Neuronal stem cell (in vitro differentiated cells): ENCODE measurements around the gene TYW1B.
"Not testable (repeated sequence)": the region's sequence is repeated elsewhere in the genome, so short reads cannot be mapped to it uniquely, and the experiment has no call there.

Source experiments
- DNase-seq: peaks from one replicate; pipeline ENCODE4 v3.0.0-alpha.2; 2013; ENCODE audit warnings: low spot score
- H2AFZ ChIP-seq: one replicate; pipeline ENCODE4 v1.6.1; 2013; ENCODE audit warnings: mild to moderate bottlenecking, low read length, inconsistent platforms
- H2AK5ac ChIP-seq: 2 replicates; pipeline ENCODE4 v1.6.1; 2013; ENCODE audit warnings: low read depth, mild to moderate bottlenecking, inconsistent platforms, low read length, moderate library complexity, mixed read lengths
- H2BK120ac ChIP-seq: 2 replicates; pipeline ENCODE4 v1.6.1; 2013; ENCODE audit warnings: low read depth, mild to moderate bottlenecking, inconsistent platforms, low read length, moderate library complexity, mixed read lengths
- H2BK12ac ChIP-seq: one replicate; pipeline ENCODE4 v1.6.1; 2013; ENCODE audit warnings: low read length, inconsistent platforms
- H2BK15ac ChIP-seq: 2 replicates; pipeline ENCODE4 v1.6.1; 2013; ENCODE audit warnings: mild to moderate bottlenecking, low read length, inconsistent platforms, mixed read lengths
- H2BK5ac ChIP-seq: one replicate; pipeline ENCODE4 v1.6.1; 2013; ENCODE audit warnings: inconsistent platforms, mild to moderate bottlenecking, low read length, moderate library complexity
- H3K14ac ChIP-seq: one replicate; pipeline ENCODE4 v1.6.1; 2013; ENCODE audit warnings: low read length, inconsistent platforms
- H3K18ac ChIP-seq: 2 replicates; pipeline ENCODE4 v1.6.1; 2013; ENCODE audit warnings: low read length, inconsistent platforms
- H3K23ac ChIP-seq: 2 replicates; pipeline ENCODE4 v1.6.1; 2013; ENCODE audit warnings: low read depth, mild to moderate bottlenecking, mixed read lengths, low read length, inconsistent platforms; ENCODE audit not compliant: poor library complexity
- H3K27ac ChIP-seq: replicated peaks from 3 replicates; pipeline ENCODE4 v1.5.1; 2013; ENCODE audit warnings: low read length, inconsistent platforms
- H3K27me3 ChIP-seq, 3 experiments: 2 replicates each; pipeline ENCODE4 v1.6.1; 2013; ENCODE audit warnings: low read length in 3 of 3, mild to moderate bottlenecking in 2 of 3, inconsistent platforms in 1 of 3, low read depth in 1 of 3, mixed read lengths in 1 of 3, moderate library complexity in 1 of 3; ENCODE audit not compliant: control insufficient read depth in 3 of 3, insufficient read depth in 3 of 3
- H3K36me3 ChIP-seq, 2 donors: replicated peaks in 1 of 2; 2 replicates each; pipeline ENCODE4 v1.6.1; 2013; ENCODE audit warnings: low read length in 2 of 2; ENCODE audit not compliant: control insufficient read depth in 2 of 2, insufficient read depth in 2 of 2
- H3K4ac ChIP-seq: 2 replicates; pipeline ENCODE4 v1.6.1; 2013; ENCODE audit warnings: inconsistent platforms, mild to moderate bottlenecking, low read length, moderate library complexity
- H3K4me1 ChIP-seq, 2 donors: 1 replicate in 1 of 2; 2 replicates in 1 of 2; pipeline ENCODE4 v1.6.1; 2013; ENCODE audit warnings: low read length in 2 of 2, low read depth in 1 of 2; ENCODE audit not compliant: control insufficient read depth in 2 of 2, insufficient read depth in 1 of 2
- H3K4me2 ChIP-seq: one replicate; pipeline ENCODE4 v1.6.1; 2013; ENCODE audit warnings: mild to moderate bottlenecking, low read length, inconsistent platforms; ENCODE audit not compliant: insufficient read depth, poor library complexity, severe bottlenecking
- H3K4me3 ChIP-seq, 2 donors: 2 replicates each; pipeline ENCODE4 v1.5.1; 2013; ENCODE audit warnings: low read length in 2 of 2, mild to moderate bottlenecking in 2 of 2, inconsistent platforms in 1 of 2, moderate library complexity in 1 of 2
- H3K79me1 ChIP-seq: one replicate; pipeline ENCODE4 v1.6.1; 2013; ENCODE audit warnings: low read depth, mild to moderate bottlenecking, inconsistent platforms, low read length, moderate library complexity
- H3K9ac ChIP-seq: one replicate; pipeline ENCODE4 v1.6.1; 2013; ENCODE audit warnings: mild to moderate bottlenecking, low read depth, low read length, inconsistent platforms; ENCODE audit not compliant: poor library complexity
- H3K9me3 ChIP-seq, 2 donors: replicated peaks in 1 of 2; 2 replicates each; pipeline versions ENCODE3 to v1.6.1; 2013; ENCODE audit warnings: low read length in 2 of 2, mild to moderate bottlenecking in 2 of 2, inconsistent platforms in 1 of 2, low read depth in 1 of 2, mixed read lengths in 1 of 2, moderate library complexity in 1 of 2; ENCODE audit not compliant: control insufficient read depth in 2 of 2, insufficient read depth in 1 of 2
- H4K8ac ChIP-seq: one replicate; pipeline ENCODE4 v1.6.1; 2013; ENCODE audit warnings: low read depth, mild to moderate bottlenecking, inconsistent platforms, low read length, moderate library complexity
- H4K91ac ChIP-seq: one replicate; pipeline ENCODE4 v1.6.1; 2013; ENCODE audit warnings: low read length, low read depth, mild to moderate bottlenecking, inconsistent platforms; ENCODE audit not compliant: poor library complexity
- WGBS, 2 donors: extraction: QIAGEN DNeasy Blood & Tissue Kit; methylation state at CpG; one replicate each; pipeline ENCODE4 v1.1.7; 2013; ENCODE audit warnings: missing lambda C conversion rate in 2 of 2, mixed read lengths in 1 of 2; ENCODE audit not compliant: insufficient read length in 2 of 2, insufficient replicate concordance in 1 of 2; ENCODE audit errors: extremely low coverage in 2 of 2; 5-methylcytosine and 5-hydroxymethylcytosine counted together

The TYW1B gene

GRCh38 chr7:72626428-72627011, 201.5 kb downstream of the TYW1B start:
- H2BK15ac ChIP-seq, H3K9me3 ChIP-seq, H3K18ac ChIP-seq, H3K4me2 ChIP-seq, H2BK5ac ChIP-seq, H3K36me3 ChIP-seq, H3K23ac ChIP-seq, H2BK12ac ChIP-seq, H3K4me1 ChIP-seq, H2AK5ac ChIP-seq, H3K9ac ChIP-seq, H3K27ac ChIP-seq, H3K4me3 ChIP-seq, H2BK120ac ChIP-seq, H2AFZ ChIP-seq, H3K4ac ChIP-seq, H3K79me1 ChIP-seq, DNase-seq, H3K14ac ChIP-seq, H4K8ac ChIP-seq, H4K91ac ChIP-seq, H3K27me3 ChIP-seq: not testable (repeated sequence)
- WGBS, 2 donors: no CpG with 5 or more reads among the region's 7 CpGs

- not testable (repeated sequence) for H3K4ac ChIP-seq, H2AFZ ChIP-seq, H3K9me3 ChIP-seq, H3K18ac ChIP-seq, H3K4me2 ChIP-seq, H4K91ac ChIP-seq, H2BK120ac ChIP-seq, H2AK5ac ChIP-seq, DNase-seq, H2BK15ac ChIP-seq, H3K79me1 ChIP-seq, H3K27me3 ChIP-seq, H2BK5ac ChIP-seq, H3K14ac ChIP-seq, H3K4me3 ChIP-seq, H3K23ac ChIP-seq, H3K27ac ChIP-seq, H3K36me3 ChIP-seq, H3K9ac ChIP-seq, H3K4me1 ChIP-seq, H4K8ac ChIP-seq, H2BK12ac ChIP-seq
- no CpG with 5 or more reads among the region's 4 CpGs for WGBS, 2 donors
Measured at GRCh38 chr7:72625721-72626423, 202.1 kb downstream of the TYW1B start.

GRCh38 chr7:72622532-72622931, 205.5 kb downstream of the TYW1B start:
- Histone ChIP-seq H2BK5ac (no peak overlapping the region), H2BK120ac (no peak overlapping the region), H2AK5ac (no peak overlapping the region), H3K36me3 (no peaks in the 10 kb centered on the region), H3K79me1 (peaks cover 2% of the 10 kb centered on the region), H3K4me1 (peaks cover 0 to 4% of the 10 kb centered on the region in 2 donors), H3K4me3 (peak overlapping the region in 1 of 2 donors; percentile 61), H2BK12ac (no peak overlapping the region), H3K4me2 (no peak overlapping the region), H2BK15ac (no peak overlapping the region), H3K9me3 (no peaks in the 10 kb centered on the region), H2AFZ (no peak overlapping the region), H3K4ac (peak overlapping the region; percentile 85), H3K23ac (no peak overlapping the region), H3K14ac (peak overlapping the region; percentile 90), H3K18ac (no peak overlapping the region), H3K27ac (no peak overlapping the region), H4K8ac (peak overlapping the region; percentile 100), H3K9ac (peak overlapping the region; percentile 91), H3K27me3 (no peaks in the 10 kb centered on the region), H4K91ac (no peak overlapping the region)
- no CpG with 5 or more reads among the region's 8 CpGs for WGBS, 2 donors
- no peak for DNase-seq

GRCh38 chr7:72621761-72622187, 206.2 kb downstream of the TYW1B start:
- H3K14ac ChIP-seq, H3K4ac ChIP-seq, H2BK5ac ChIP-seq, H3K9me3 ChIP-seq, H3K18ac ChIP-seq, H3K27me3 ChIP-seq, H4K8ac ChIP-seq, DNase-seq, H3K79me1 ChIP-seq, H3K9ac ChIP-seq, H2BK120ac ChIP-seq, H3K27ac ChIP-seq, H2AFZ ChIP-seq, H3K4me2 ChIP-seq, H3K23ac ChIP-seq, H3K4me1 ChIP-seq, H4K91ac ChIP-seq, H2AK5ac ChIP-seq, H2BK12ac ChIP-seq, H2BK15ac ChIP-seq, H3K4me3 ChIP-seq, H3K36me3 ChIP-seq: not testable (repeated sequence)
- WGBS, 2 donors: no CpG with 5 or more reads among the region's 3 CpGs
